Fibroblast of lung (primary cell): ENCODE results near the gene NCEH1. TPM values are rescaled to one million over a fixed set of nuclear protein-coding genes. Genes with fewer than 3 reads are reported as not detected.

Experiments
- DNase-seq, 2 donors: peaks; one replicate each; pipeline versions ENCODE4 v3.0.0 to v3.0.0-alpha.2; 2010; ENCODE audit warnings: low read depth in 2 of 2
- H2AFZ ChIP-seq: 2 replicates; pipeline ENCODE4 v1.5.1; 2012; ENCODE audit warnings: low read length, control low read depth, inconsistent platforms
- H3K27ac ChIP-seq: 2 replicates; pipeline ENCODE4 v1.5.1; 2011; ENCODE audit warnings: low read length, control low read depth; ENCODE audit not compliant: insufficient read depth
- H3K27me3 ChIP-seq: 2 replicates; pipeline ENCODE4 v1.5.1; 2011; ENCODE audit warnings: mild to moderate bottlenecking, low read length; ENCODE audit not compliant: control insufficient read depth, insufficient read depth
- H3K36me3 ChIP-seq: 2 replicates; pipeline ENCODE4 v1.5.1; 2011; ENCODE audit warnings: low read length; ENCODE audit not compliant: control insufficient read depth, insufficient read depth
- H3K4me1 ChIP-seq: 2 replicates; pipeline ENCODE4 v1.5.1; 2011; ENCODE audit warnings: low read length; ENCODE audit not compliant: control insufficient read depth, insufficient read depth; ENCODE audit errors: extremely low read depth
- H3K4me2 ChIP-seq: 2 replicates; pipeline ENCODE4 v1.5.1; 2011; ENCODE audit warnings: low read length, control low read depth; ENCODE audit not compliant: insufficient read depth; ENCODE audit errors: extremely low read depth
- H3K4me3 ChIP-seq, 4 experiments: fragments of 200-600 bp in 1 of 4; sonication (generic) in 1 of 4; replicated peaks in 1 of 4; 2 replicates each; pipeline ENCODE4 v1.5.1; 2011 to 2016; ENCODE audit warnings: low read length in 4 of 4, low read depth in 3 of 4, mild to moderate bottlenecking in 3 of 4, control low read depth in 2 of 4, inconsistent platforms in 1 of 4, mixed read lengths in 1 of 4; ENCODE audit not compliant: insufficient read depth in 1 of 4; ENCODE audit errors: control extremely low read depth in 1 of 4
- H3K79me2 ChIP-seq: 2 replicates; pipeline ENCODE4 v1.5.1; 2012; ENCODE audit warnings: mild to moderate bottlenecking, low read length, inconsistent platforms; ENCODE audit not compliant: control insufficient read depth, insufficient read depth
- H3K9ac ChIP-seq: 2 replicates; pipeline ENCODE4 v1.5.1; 2011; ENCODE audit warnings: mild to moderate bottlenecking, low read length, control low read depth; ENCODE audit not compliant: insufficient read depth
- H3K9me3 ChIP-seq: 2 replicates; pipeline ENCODE4 v1.5.1; 2012; ENCODE audit warnings: low read depth, low read length; ENCODE audit not compliant: control insufficient read depth, insufficient read depth
- H4K20me1 ChIP-seq: 2 replicates; pipeline ENCODE4 v1.5.1; 2011; ENCODE audit warnings: low read length; ENCODE audit not compliant: control insufficient read depth, insufficient read depth; ENCODE audit errors: extremely low read depth
- EZH2 ChIP-seq: IDR thresholded peaks from 2 replicates; pipeline ENCODE4 v1.5.1; 2012; ENCODE audit warnings: low read length, control low read depth, mild to moderate bottlenecking; ENCODE audit errors: missing control alignments
- polyA plus RNA-seq, 2 donors: library from polyadenylated mRNA; depleted of rRNA in 1 of 2; stranded (reverse) in 1 of 2; unstranded in 1 of 2; fragments of >200 nt; gene quantifications; 2 replicates each; pipeline ENCODE4 v1.2.1, GENCODE V29; 2011 to 2012; ENCODE audit warnings: missing spikeins in 1 of 2
- total RNA-seq: library from RNA; depleted of rRNA; stranded (reverse); fragments of >200 nt; gene quantifications from 2 replicates; pipeline ENCODE4 v1.2.1, GENCODE V29; 2014
- TF ChIP-seq, protein P1 (sequence below), 2 donors: IDR thresholded peaks in 1 of 2; conservative IDR thresholded peaks in 1 of 2; 1 replicate in 1 of 2; 2 replicates in 1 of 2; pipeline ENCODE4 v1.5.1; 2011 to 2012; ENCODE audit warnings: low read length in 2 of 2, control low read depth in 1 of 2, inconsistent platforms in 1 of 2, low read depth in 1 of 2, mild to moderate bottlenecking in 1 of 2

NCEH1 gene
- total and polyA plus RNA-seq, 2 donors (not counting 1 experiment from before 2014, with no cell fraction given): 9.9 to 11.4 TPM

DNA sequence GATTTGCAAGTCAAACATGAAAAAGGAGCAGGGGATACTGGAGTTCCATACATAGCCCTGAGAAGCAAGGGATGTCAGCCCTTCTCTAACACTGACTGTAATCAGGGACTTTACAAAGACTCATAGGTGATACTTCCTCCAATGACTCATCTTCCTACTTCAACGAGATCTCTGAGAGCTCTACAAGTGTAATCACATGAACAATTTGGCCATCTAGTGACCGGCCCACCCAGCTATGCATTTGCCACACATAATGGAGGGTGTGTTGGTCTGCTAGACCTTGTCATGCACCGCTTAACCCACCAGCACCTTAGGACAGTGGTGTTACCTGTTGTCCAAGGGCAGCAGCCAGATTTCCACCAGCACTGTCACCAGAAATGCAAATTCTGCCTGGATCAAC, 75.3 kb downstream of the NCEH1 start:
- Histone ChIP-seq H3K36me3 (peaks cover 6% of the 10 kb centered on the region), H4K20me1 (no peaks in the 10 kb centered on the region), H3K27ac (no peak overlapping the region), H3K4me2 (no peak overlapping the region), H2AFZ (no peak overlapping the region), H3K9me3 (no peaks in the 10 kb centered on the region), H3K27me3 (no peaks in the 10 kb centered on the region), H3K79me2 (no peaks in the 10 kb centered on the region), H3K4me3 (no peak overlapping the region), H3K4me1 (peaks cover 2% of the 10 kb centered on the region), H3K9ac (no peak overlapping the region)
- TF ChIP-seq, protein P1, sequence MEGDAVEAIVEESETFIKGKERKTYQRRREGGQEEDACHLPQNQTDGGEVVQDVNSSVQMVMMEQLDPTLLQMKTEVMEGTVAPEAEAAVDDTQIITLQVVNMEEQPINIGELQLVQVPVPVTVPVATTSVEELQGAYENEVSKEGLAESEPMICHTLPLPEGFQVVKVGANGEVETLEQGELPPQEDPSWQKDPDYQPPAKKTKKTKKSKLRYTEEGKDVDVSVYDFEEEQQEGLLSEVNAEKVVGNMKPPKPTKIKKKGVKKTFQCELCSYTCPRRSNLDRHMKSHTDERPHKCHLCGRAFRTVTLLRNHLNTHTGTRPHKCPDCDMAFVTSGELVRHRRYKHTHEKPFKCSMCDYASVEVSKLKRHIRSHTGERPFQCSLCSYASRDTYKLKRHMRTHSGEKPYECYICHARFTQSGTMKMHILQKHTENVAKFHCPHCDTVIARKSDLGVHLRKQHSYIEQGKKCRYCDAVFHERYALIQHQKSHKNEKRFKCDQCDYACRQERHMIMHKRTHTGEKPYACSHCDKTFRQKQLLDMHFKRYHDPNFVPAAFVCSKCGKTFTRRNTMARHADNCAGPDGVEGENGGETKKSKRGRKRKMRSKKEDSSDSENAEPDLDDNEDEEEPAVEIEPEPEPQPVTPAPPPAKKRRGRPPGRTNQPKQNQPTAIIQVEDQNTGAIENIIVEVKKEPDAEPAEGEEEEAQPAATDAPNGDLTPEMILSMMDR (conservative IDR thresholded peaks at IDR 0.05 in 1 of 2, IDR thresholded peaks at IDR 0.05 in 1 of 2; ENCODE audit: low read depth in 1 of 2, low read length in 2 of 2): no peak
- TF ChIP-seq EZH2: no peak
- peak in 1 of 2 donors; percentile 50 for DNase-seq

GRCh38 chr3:172634948-172635347, 75.9 kb downstream of the NCEH1 start:
- Histone ChIP-seq H3K4me1 (peaks cover 2% of the 10 kb centered on the region), H3K27ac (no peak overlapping the region), H2AFZ (no peak overlapping the region), H3K9ac (no peak overlapping the region), H3K4me2 (no peak overlapping the region), H3K79me2 (no peaks in the 10 kb centered on the region), H4K20me1 (no peaks in the 10 kb centered on the region), H3K9me3 (no peaks in the 10 kb centered on the region), H3K27me3 (no peaks in the 10 kb centered on the region), H3K4me3 (no peak overlapping the region), H3K36me3 (peaks cover 6% of the 10 kb centered on the region)
- DNase-seq: peak in 1 of 2 donors; percentile 19
- TF ChIP-seq, protein P1 (conservative IDR thresholded peaks at IDR 0.05 in 1 of 2, IDR thresholded peaks at IDR 0.05 in 1 of 2; ENCODE audit: low read depth in 1 of 2, low read length in 2 of 2): no peak
- TF ChIP-seq EZH2: no peak

DNA sequence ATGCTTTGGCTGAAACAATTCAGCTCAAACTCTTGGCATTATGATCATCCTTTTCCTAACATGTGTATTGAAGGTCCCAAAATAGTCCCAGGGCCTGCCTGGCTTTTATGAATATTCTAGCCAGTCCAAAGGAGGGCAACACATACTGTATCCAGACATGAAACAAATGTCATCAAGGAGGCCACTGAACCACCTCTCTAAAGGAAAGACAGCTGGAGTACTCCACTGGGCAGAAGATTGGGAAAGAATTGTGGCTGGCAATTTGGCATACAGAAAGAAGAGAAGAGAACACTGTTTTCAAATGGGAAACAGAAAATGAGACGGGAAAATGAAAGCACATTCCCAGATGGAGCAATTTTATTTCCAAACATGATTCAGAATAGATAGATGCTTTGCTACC, 80.6 kb downstream of the NCEH1 start:
- Histone ChIP-seq H3K4me1 (peaks cover 16% of the 10 kb centered on the region), H4K20me1 (no peaks in the 10 kb centered on the region), H3K36me3 (peaks cover 5% of the 10 kb centered on the region), H3K4me3 (no peak overlapping the region), H3K79me2 (no peaks in the 10 kb centered on the region), H3K9ac (no peak overlapping the region), H3K4me2 (no peak overlapping the region), H2AFZ (no peak overlapping the region), H3K27ac (no peak overlapping the region), H3K9me3 (no peaks in the 10 kb centered on the region), H3K27me3 (no peaks in the 10 kb centered on the region)
- DNase-seq: peak in 1 of 2 donors; percentile 24
- TF ChIP-seq, protein P1 (conservative IDR thresholded peaks at IDR 0.05 in 1 of 2, IDR thresholded peaks at IDR 0.05 in 1 of 2; ENCODE audit: low read depth in 1 of 2, low read length in 2 of 2): no peak
- no peak for TF ChIP-seq EZH2
